H1 (cell line): ENCODE results near the gene PKP1. TPM values are rescaled to one million over a fixed set of nuclear protein-coding genes. Genes with fewer than 3 reads are reported as not detected.

ENCODE experiments used
- CTCF ChIA-PET: fragments of 300-600 bp; sonication (Branson Sonifier 250); formaldehyde crosslinking; loops from one replicate; lab custom pipeline; 2021; ENCODE audit not compliant: partially characterized antibody; lab: Charles Lee
- POLR2A ChIA-PET: fragments of 300-600 bp; sonication (Branson Sonifier 250); formaldehyde crosslinking; loops from one replicate; lab custom pipeline; 2021; ENCODE audit warnings: inconsistent platforms; ENCODE audit not compliant: partially characterized antibody; lab: Charles Lee
- DNase-seq, 2 experiments: peaks; one replicate each; pipeline versions ENCODE4 v3.0.0 to v3.0.0-alpha.2; 2010 to 2022; ENCODE audit warnings: low spot score in 2 of 2, low read depth in 1 of 2, mixed read lengths in 1 of 2
- FAIRE-seq: peaks from 2 replicates; lab custom pipeline; 2011; peaks lifted over from hg19 to GRCh38; lab: Jason Lieb, UNC
- H2AFZ ChIP-seq: 2 replicates; pipeline ENCODE4 v1.8.1; 2012; ENCODE audit warnings: low read length, inconsistent platforms
- H2AK5ac ChIP-seq: 2 replicates; pipeline ENCODE4 v1.6.1; 2013; ENCODE audit warnings: low read depth, low read length
- H2BK120ac ChIP-seq: replicated peaks from 2 replicates; pipeline ENCODE3; 2013; ENCODE audit warnings: low read depth, low read length, inconsistent platforms
- H2BK12ac ChIP-seq: 2 replicates; pipeline ENCODE4 v1.6.1; 2013; ENCODE audit warnings: low read depth, low read length
- H2BK15ac ChIP-seq: 2 replicates; pipeline ENCODE4 v1.6.1; 2013; ENCODE audit warnings: low read length
- H2BK20ac ChIP-seq: 2 replicates; pipeline ENCODE4 v1.6.1; 2013; ENCODE audit warnings: low read length
- H2BK5ac ChIP-seq: 2 replicates; pipeline ENCODE4 v1.6.1; 2013; ENCODE audit warnings: low read depth, low read length
- H3K14ac ChIP-seq: 2 replicates; pipeline ENCODE4 v1.6.1; 2013; ENCODE audit warnings: inconsistent platforms; ENCODE audit not compliant: insufficient read length
- H3K18ac ChIP-seq: 2 replicates; pipeline ENCODE4 v1.6.1; 2013; ENCODE audit warnings: low read length; ENCODE audit errors: extremely low read depth
- H3K23ac ChIP-seq: 2 replicates; pipeline ENCODE4 v1.6.1; 2013; ENCODE audit warnings: inconsistent platforms; ENCODE audit not compliant: insufficient read length
- H3K23me2 ChIP-seq: 2 replicates; pipeline ENCODE4 v1.6.1; 2013; ENCODE audit warnings: low read depth, low read length
- H3K27ac ChIP-seq: 2 replicates; pipeline ENCODE4 v1.6.1; 2011; ENCODE audit warnings: low read depth, low read length, inconsistent platforms
- H3K27me3 ChIP-seq, 4 experiments: replicated peaks in 1 of 4; 1 replicate in 1 of 4; 2 replicates in 3 of 4; pipeline versions ENCODE4 v1.6.1 to v1.8.1; 2011 to 2013; ENCODE audit warnings: low read length in 3 of 4, mild to moderate bottlenecking in 3 of 4, inconsistent platforms in 2 of 4, mixed read lengths in 2 of 4, moderate library complexity in 1 of 4; ENCODE audit not compliant: control insufficient read depth in 3 of 4, insufficient read depth in 3 of 4; ENCODE audit errors: extremely low read depth in 1 of 4
- H3K36me3 ChIP-seq, 4 experiments: 2 replicates each; pipeline versions ENCODE4 v1.6.1 to v1.8.1; 2011 to 2013; ENCODE audit warnings: mild to moderate bottlenecking in 4 of 4, low read length in 3 of 4, moderate library complexity in 2 of 4, control low read depth in 1 of 4, inconsistent platforms in 1 of 4; ENCODE audit not compliant: insufficient read depth in 4 of 4, control insufficient read depth in 2 of 4
- H3K4ac ChIP-seq: replicated peaks from 2 replicates; pipeline ENCODE3; 2013; ENCODE audit warnings: low read length, low read depth, mixed read lengths, inconsistent platforms; ENCODE audit not compliant: insufficient read length
- H3K4me1 ChIP-seq, 4 experiments: replicated peaks in 1 of 4; 1 replicate in 1 of 4; 2 replicates in 3 of 4; pipeline versions ENCODE4 v1.6.1 to v1.8.1; 2011 to 2013; ENCODE audit warnings: low read length in 3 of 4, inconsistent platforms in 2 of 4, mixed read lengths in 1 of 4; ENCODE audit not compliant: insufficient read depth in 4 of 4, control insufficient read depth in 3 of 4
- H3K4me2 ChIP-seq, 2 experiments: 2 replicates each; pipeline versions ENCODE4 v1.6.1 to v1.8.1; 2011 to 2013; ENCODE audit warnings: low read depth in 2 of 2, low read length in 2 of 2, control low read depth in 1 of 2, inconsistent platforms in 1 of 2, mild to moderate bottlenecking in 1 of 2; ENCODE audit not compliant: insufficient read depth in 1 of 2
- H3K4me3 ChIP-seq, 4 experiments: fragments of 200-600, 300-600 bp in 1 of 4; sonication (generic), shearing (Covaris generic), sonication (Bioruptor Twin) in 1 of 4; 2 replicates each; pipeline versions ENCODE4 v1.5.1 to v1.8.1; 2011 to 2016; ENCODE audit warnings: low read length in 4 of 4, low read depth in 3 of 4, control low read depth in 2 of 4, inconsistent platforms in 2 of 4, mild to moderate bottlenecking in 2 of 4, mixed read lengths in 1 of 4, moderate library complexity in 1 of 4; ENCODE audit not compliant: insufficient read depth in 2 of 4; ENCODE audit errors: extremely low read depth in 1 of 4
- H3K56ac ChIP-seq: replicated peaks from 2 replicates; pipeline ENCODE3; 2013; ENCODE audit warnings: low read depth, mild to moderate bottlenecking, mixed read lengths, low read length, inconsistent platforms; ENCODE audit not compliant: insufficient read length
- H3K79me1 ChIP-seq: 2 replicates; pipeline ENCODE4 v1.6.1; 2013; ENCODE audit warnings: low read depth, low read length, control low read depth
- H3K79me2 ChIP-seq, 2 experiments: 2 replicates each; pipeline versions ENCODE4 v1.6.1 to v1.8.1; 2012 to 2013; ENCODE audit warnings: low read length in 2 of 2, mild to moderate bottlenecking in 2 of 2, inconsistent platforms in 1 of 2; ENCODE audit not compliant: insufficient read depth in 2 of 2, control insufficient read depth in 1 of 2
- H3K9ac ChIP-seq, 4 experiments: replicated peaks in 1 of 4; 1 replicate in 1 of 4; 2 replicates in 3 of 4; pipeline versions ENCODE4 v1.6.1 to v1.8.1; 2011 to 2013; ENCODE audit warnings: low read depth in 3 of 4, low read length in 3 of 4, control low read depth in 2 of 4, mild to moderate bottlenecking in 2 of 4, moderate library complexity in 2 of 4, inconsistent platforms in 1 of 4; ENCODE audit errors: extremely low read depth in 1 of 4
- H3K9me3 ChIP-seq, 2 experiments: 2 replicates each; pipeline versions ENCODE4 v1.6.1 to v1.8.1; 2012 to 2013; ENCODE audit warnings: mild to moderate bottlenecking in 2 of 2, moderate library complexity in 2 of 2, control low read depth in 1 of 2, inconsistent platforms in 1 of 2, low read depth in 1 of 2, low read length in 1 of 2, mixed read lengths in 1 of 2; ENCODE audit not compliant: insufficient read depth in 2 of 2
- H4K20me1 ChIP-seq, 2 experiments: replicated peaks in 1 of 2; 2 replicates each; pipeline versions ENCODE3 to v1.8.1; 2011 to 2013; ENCODE audit warnings: inconsistent platforms in 2 of 2, low read length in 2 of 2, mild to moderate bottlenecking in 1 of 2; ENCODE audit not compliant: insufficient read depth in 2 of 2, control insufficient read depth in 1 of 2
- H4K5ac ChIP-seq: 2 replicates; pipeline ENCODE4 v1.6.1; 2013; ENCODE audit warnings: low read length, low read depth, mixed read lengths, inconsistent platforms; ENCODE audit not compliant: insufficient read length
- H4K8ac ChIP-seq: 2 replicates; pipeline ENCODE4 v1.8.0; 2013; ENCODE audit warnings: mild to moderate bottlenecking, moderate library complexity, low read length, inconsistent platforms; ENCODE audit not compliant: insufficient read depth; ENCODE audit errors: extremely low read depth
- H4K91ac ChIP-seq: replicated peaks from 2 replicates; pipeline ENCODE3; 2013; ENCODE audit warnings: low read length, mixed read lengths, inconsistent platforms; ENCODE audit not compliant: insufficient read length
- SIX5 ChIP-seq: IDR thresholded peaks from 2 replicates; pipeline ENCODE4 v1.6.1; 2011; ENCODE audit warnings: mild to moderate bottlenecking, low read depth, low read length
- WGBS, 2 experiments: shearing (Covaris generic) in 1 of 2; methylation state at CpG; one replicate each; pipeline versions ENCODE4 v1.1.6 to v1.1.7; 2013 to 2015; ENCODE audit warnings: low lambda C conversion rate in 2 of 2, mixed read lengths in 2 of 2, inconsistent platforms in 1 of 2, low coverage in 1 of 2, missing lambda C conversion rate in 1 of 2; ENCODE audit not compliant: insufficient replicate concordance in 2 of 2, insufficient coverage in 1 of 2, insufficient read length in 1 of 2; ENCODE audit errors: extremely low coverage in 1 of 2, missing lambda C conversion rate in 1 of 2; 5-methylcytosine and 5-hydroxymethylcytosine counted together
- polyA plus RNA-seq, 7 experiments: library from polyadenylated mRNA; depleted of rRNA in 3 of 7; stranded (reverse) in 5 of 7; unstranded in 2 of 7; fragments of >200 nt in 5 of 7; fragments of 200-250 nt in 2 of 7; gene quantifications; 1 replicate in 5 of 7; 2 replicates in 1 of 7; 4 replicates in 1 of 7; pipeline versions ENCODE4 v1.2.1 to v1.2.3, GENCODE V29; 2011 to 2013; ENCODE audit warnings: missing spikeins in 2 of 7, mixed read lengths in 2 of 7
- total RNA-seq: library from RNA; stranded (reverse); fragmentation: NEBNext Ultra II Directional; extraction: Animal tissue kit (Norgen Biotek cat#: 25700); gene quantifications from 2 replicates; pipeline ENCODE4 v1.2.1, GENCODE V29; 2021

The PKP1 gene
- total and polyA plus RNA-seq, 2 of the 8 experiments (the other 6 are each of a cell fraction or from before 2014, with no cell fraction given) = 0.21 to 0.95 TPM

DNA sequence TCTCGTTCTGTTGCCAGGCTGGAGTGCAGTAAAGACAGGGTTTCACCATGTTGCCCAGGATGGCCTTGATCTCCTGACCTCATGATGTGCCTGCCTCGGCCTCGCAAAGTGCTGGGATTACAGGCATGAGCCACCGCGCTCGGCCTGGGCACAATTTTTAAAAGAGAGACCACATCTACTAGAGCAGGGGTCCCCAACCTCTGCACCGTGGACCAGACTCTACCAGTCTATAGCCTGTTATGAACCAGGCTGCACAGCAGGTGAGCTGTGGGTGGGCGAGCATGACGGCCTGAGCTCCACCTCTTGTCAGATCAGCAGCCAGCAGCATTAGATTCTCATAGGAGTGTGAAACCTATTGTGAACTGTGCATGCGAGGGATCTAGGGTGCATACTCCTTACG, 73.4 kb downstream of the PKP1 start:
- H3K27me3 ChIP-seq = no peaks in the 10 kb centered on the region
- no peak overlapping the region for H3K18ac ChIP-seq
- no peaks in the 10 kb centered on the region for H3K36me3 ChIP-seq
- no peak overlapping the region for H2AFZ ChIP-seq
- H4K5ac ChIP-seq = no peak overlapping the region
- no peak overlapping the region for H3K4me2 ChIP-seq
- H3K23me2 ChIP-seq = no peaks in the 10 kb centered on the region
- no peaks in the 10 kb centered on the region for H4K20me1 ChIP-seq
- DNase-seq = no peak
- H2BK12ac ChIP-seq = no peak overlapping the region
- no peak overlapping the region for H3K14ac ChIP-seq
- no peak overlapping the region for H2BK15ac ChIP-seq
- ChIA-PET POLR2A (interaction anchor here (1.0 to 7.7 kb wide), 3 partner anchors 10 to 17 kb away, joined by 3 to 49 read pairs (median 5); no protein-coding TSS in a partner anchor), CTCF (interaction anchor here (0.6 to 14.7 kb wide), 9 partner anchors 10 to 104 kb away, joined by 3 to 275 read pairs (median 151); partner anchors contain the start of genes LAD1 and TNNT2)
- WGBS, 2 experiments = 83% methylated on average over 8 of the region's 11 CpGs; no CpG with 5 or more reads in 1 of the 2 experiments
- no peak overlapping the region for H3K23ac ChIP-seq
- H4K91ac ChIP-seq = no peak overlapping the region
- no peak overlapping the region for H3K4ac ChIP-seq
- no peaks in the 10 kb centered on the region for H3K79me1 ChIP-seq
- H3K4me3 ChIP-seq = no peak overlapping the region
- H3K4me1 ChIP-seq = peaks cover 0 to 4% (median 2%) of the 10 kb centered on the region in 4 experiments; a peak in 5 of 7 replicates
- no peak for FAIRE-seq
- H2BK20ac ChIP-seq = no peak overlapping the region
- H4K8ac ChIP-seq = no peak overlapping the region
- H2BK120ac ChIP-seq = no peak overlapping the region
- no peaks in the 10 kb centered on the region for H3K9me3 ChIP-seq
- H2AK5ac ChIP-seq = no peak overlapping the region
- H2BK5ac ChIP-seq = no peak overlapping the region
- no peak overlapping the region for H3K9ac ChIP-seq
- H3K79me2 ChIP-seq = no peaks in the 10 kb centered on the region
- H3K56ac ChIP-seq = no peak overlapping the region
- TF ChIP-seq SIX5 = no peak
- no peak overlapping the region for H3K27ac ChIP-seq
